GM19452 (cell line): Measurements from ENCODE around the gene VIM.
"Not testable (repeated sequence)": the region's sequence is repeated elsewhere in the genome, so short reads cannot be mapped to it uniquely, and the experiment has no call there.

Source experiments
- ATAC-seq: cut with Tn5 transposase; IDR thresholded peaks from one replicate; pipeline ENCODE4 v1.9.1; 2021; ENCODE audit not compliant: unreplicated experiment

The VIM gene

GRCh38 chr10:17231788-17232187 is 3.7 kb downstream of the VIM start:
- no peak for ATAC-seq

DNA sequence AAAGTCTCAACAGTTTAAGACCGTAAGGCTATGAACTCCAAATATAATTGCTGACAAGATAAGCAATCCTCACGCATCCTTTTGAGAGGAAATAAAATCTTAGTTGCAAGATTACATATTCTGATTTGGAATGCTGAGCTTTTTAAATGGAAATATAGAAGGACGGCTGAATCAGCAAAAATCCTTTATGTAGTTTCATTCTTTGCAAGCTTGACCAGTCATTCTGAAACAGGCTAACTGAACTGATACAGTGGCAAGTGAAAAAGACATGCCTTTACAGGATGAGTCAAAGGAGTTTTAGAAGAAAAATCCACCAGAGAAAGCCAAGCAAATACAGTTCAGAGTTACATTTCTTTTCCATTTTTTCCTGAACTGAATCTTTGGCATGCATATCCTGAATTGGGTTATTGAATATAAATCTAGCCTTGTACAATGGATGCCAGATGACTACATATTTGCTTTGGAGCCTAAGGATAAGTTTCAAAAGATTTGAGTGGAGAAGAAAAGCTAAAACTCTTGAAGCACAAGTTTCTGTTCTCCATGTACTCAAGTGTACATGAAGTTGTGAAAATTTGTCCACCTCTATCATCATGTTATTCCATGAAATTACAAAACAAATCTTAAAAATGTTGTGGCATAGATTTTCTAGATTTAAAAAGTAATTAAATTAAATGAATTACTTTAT is 4.4 kb downstream of the VIM start:
- ATAC-seq = no peak

GRCh38 chr10:17233286-17233991 is 5.4 kb downstream of the VIM start:
- no peak for ATAC-seq

GRCh38 chr10:17234431-17234945 is 6.4 kb downstream of the VIM start:
- no peak for ATAC-seq

DNA sequence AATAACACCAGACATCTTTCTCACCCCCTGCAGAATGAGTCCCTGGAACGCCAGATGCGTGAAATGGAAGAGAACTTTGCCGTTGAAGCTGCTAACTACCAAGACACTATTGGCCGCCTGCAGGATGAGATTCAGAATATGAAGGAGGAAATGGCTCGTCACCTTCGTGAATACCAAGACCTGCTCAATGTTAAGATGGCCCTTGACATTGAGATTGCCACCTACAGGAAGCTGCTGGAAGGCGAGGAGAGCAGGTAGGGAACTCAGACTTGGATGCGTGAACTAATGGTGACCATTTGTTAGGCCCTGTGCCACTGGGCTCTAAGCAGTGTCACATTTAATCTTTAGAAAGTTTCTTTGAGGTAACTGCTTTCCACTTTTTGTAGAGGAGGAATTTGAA is 7.1 kb downstream of the VIM start:
- no peak for ATAC-seq

- ATAC-seq = no peak
These were observed 8.6 kb downstream of the VIM start for GRCh38 chr10:17236468-17237148.

- ATAC-seq = no peak
These were observed 9.1 kb downstream of the VIM start for GRCh38 chr10:17237149-17237527.

GRCh38 chr10:17237915-17238444 is 9.9 kb downstream of the VIM start:
- no peak for ATAC-seq

GRCh38 chr10:17238445-17239291 is 10.6 kb downstream of the VIM start:
- ATAC-seq = no peak

DNA sequence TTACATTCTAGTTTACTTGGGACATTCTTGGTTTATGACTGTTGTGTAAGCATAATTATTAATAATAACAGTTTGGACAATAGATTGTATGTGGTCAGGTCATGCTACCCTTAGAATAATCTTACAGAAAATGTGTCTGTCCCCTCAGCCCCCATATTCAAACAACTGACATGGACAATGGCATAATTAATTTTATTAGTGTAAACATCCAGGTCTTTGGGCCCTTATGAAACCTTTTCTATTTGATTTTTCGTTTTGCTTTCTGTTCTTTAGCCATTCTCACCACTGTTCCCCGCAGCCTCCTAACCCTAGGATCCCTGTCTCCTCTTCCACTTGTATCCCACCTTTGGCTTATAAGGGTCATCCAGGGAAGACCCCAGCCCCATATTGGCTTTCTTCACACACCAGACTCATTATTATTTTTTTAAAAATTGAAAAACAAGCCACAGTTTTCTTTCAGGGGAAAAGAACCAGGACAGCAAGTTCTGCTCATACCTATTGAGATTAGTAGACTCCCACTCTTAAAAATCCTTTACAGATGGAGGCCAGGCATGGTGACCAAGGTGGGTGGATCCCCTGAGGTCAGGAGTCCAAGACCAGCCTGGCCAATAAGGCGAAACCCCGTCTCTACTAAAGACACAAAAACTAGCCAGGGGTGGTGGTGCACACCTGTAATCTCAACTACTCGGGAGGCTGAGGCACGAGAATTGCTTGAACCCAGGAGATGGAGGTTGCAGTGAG is 11.5 kb downstream of the VIM start:
- ATAC-seq = no peak

DNA sequence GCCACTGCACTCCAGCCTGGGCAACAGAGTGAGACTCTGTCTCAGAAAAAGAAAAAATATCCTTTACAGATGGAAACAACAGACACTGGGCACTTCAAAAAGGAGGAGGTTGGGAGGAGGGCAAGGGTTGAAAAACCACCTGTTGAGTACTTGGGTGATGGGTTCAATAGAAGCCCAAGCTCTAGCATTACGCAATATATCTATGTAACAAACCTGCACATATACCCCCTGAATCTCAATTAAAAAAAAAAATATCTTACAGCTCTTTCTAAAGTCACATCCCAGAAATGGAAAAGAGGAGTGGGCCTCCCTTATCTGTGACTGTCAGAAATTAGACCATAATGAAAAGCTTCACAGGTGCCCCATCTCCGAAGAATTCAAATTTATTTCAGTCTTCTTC is 12.1 kb downstream of the VIM start:
- ATAC-seq = no peak

GRCh38 chr10:17240616-17241015 is 12.6 kb downstream of the VIM start:
- ATAC-seq = no peak

DNA sequence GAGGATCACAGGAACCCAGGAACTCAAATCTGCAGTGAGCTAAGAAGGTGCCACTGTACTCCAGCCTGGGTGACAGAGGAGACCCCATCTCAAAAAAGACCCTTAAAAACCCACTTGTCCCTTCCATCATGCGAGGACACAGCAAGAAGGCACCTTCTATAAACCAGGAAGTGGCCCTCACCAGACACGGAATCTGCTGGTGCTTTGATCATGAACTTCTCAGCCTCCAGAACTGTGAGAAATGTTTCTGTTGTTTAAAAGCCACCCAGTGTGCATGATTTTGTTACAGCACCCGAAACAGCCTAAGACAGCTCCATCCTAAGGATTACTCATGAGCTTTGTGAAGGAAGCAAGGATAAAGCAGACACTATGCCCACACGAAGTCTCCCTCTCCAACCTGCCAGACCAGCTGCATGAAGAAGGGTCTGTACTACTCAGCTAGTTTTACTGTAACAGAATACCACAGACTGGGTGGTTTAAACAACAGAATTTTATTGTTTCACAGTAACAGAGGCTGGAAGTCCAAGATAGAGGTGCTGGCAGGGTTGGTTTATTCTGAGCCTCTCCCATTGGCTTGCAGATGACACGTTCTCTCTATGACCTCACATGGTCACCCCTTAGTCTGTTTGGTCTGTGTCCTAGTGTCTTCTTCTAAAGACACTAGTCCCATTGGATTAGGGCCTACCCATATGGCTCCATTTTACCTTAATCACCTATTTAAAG is 13.7 kb downstream of the VIM start:
- no peak for ATAC-seq

DNA sequence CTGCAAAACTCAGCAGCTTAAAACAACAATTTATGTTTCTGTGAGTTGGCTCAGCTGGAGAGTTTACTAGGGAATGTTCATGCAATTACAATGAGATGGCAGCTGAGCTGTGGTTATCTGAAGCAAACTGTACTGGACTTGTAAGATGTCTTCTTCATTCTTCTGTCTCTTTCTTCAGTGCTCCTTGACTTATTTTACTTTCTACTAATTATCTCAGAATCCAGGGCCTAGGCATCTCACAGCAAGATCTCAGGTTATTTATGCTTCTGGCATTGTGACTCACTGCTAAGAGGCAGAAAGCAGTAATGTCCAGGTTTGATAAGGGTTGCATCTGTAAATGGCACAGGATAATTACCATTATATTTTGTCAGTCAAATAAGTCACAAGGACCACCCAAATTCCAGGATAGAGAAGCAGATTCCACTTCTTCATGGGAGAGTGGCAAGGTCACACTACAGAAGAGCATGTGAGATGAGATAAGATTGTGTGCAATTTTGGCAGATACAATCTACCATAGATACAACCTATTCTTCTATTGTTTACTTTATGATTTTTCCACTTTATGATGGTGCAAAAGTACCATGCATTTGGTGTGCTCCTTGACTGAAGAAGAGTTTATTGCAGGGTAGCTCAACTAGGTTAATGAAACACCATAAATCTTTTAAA is 16.8 kb downstream of the VIM start:
- no peak for ATAC-seq

- no peak for ATAC-seq
These were observed 19.2 kb downstream of the VIM start for GRCh38 chr10:17247210-17247609.

DNA sequence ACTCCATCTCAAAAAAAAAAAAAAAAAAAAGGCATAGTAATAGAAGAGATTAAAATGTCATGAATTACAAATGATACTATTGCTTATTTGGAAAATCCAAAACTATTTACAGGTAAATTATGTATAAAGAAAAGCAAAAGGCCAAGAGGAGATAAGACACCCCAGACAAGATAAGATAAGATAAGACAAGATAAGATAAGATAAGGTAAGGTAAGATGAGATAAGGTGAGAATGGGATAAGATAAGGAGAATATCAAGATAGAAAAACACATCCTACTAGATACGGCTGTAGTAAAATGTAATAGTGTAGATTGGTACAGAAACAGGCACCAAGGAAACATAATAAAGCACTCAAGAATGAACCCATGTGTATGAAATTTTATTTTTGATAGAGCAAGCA is 20.9 kb downstream of the VIM start:
- ATAC-seq = no peak

DNA sequence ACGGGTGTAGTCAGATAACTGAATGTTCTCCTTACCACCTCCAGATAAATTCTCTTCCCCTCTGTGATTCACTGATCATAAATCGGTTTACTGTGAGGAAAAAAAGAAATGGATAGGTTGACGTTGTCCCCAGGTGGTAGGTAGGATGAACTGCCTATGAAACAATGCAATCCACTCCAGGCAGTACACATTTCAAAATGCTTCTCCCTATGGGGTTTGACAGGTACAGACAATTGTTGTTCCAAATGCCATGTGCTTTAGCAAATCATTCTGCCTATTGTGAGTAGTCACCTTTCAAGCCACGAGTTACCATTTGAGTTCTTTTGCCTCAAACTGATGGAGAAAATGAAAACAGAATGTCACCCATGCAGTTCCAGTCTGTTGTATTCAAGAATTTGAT is 21.8 kb downstream of the VIM start:
- ATAC-seq = no peak

DNA sequence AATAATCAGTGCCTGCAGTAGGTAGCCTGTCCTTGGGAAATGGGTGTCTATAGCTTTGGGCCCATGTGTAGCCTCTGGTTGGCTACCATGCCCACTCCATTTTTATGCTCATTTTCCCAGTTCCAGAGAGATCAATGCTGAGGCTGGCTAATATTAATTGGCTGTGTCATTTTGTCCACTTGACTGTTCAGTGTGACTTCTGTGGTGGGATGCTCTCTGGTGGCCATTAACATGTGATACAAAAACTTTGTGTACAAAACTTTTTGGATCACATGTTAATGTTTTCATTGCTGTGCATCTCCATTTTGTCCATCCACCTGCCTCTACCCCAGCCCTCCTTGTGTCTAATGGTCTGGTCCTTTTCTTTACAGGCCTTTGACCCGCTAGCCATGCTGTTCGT is 22.7 kb downstream of the VIM start:
- ATAC-seq = no peak

DNA sequence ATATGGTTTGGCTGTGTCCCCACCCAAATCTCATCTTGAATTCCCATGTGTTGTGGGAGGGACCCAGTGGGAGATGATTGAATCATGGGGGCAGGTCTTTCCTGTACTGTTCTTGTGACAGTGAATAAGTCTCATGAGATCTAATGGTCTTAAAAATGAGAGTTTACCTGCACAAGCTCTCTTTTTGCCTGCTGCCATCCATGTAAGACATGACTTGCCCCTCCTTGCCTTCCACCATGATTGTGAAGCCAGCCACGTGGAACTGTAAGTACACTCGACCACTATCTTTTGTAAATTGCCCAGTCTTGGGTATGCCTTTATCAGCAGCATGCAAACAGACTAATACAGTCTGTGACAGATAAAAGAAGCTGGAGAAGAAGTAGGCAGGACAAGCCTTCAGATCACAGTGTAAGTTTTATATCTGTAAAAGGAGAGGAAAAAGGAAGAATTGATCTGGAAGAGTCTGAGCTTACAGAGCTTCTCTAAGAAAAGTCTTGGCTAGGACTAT is 26.6 kb downstream of the VIM start:
- not testable (repeated sequence) for ATAC-seq
